Esophagus squamous epithelium (tissue), 5 donors: ENCODE measurements around the gene BRD7. TPM values are rescaled to one million over a fixed set of nuclear protein-coding genes. Genes with fewer than 3 reads are reported as not detected.

Experiments used
- DNase-seq: peaks from one replicate; lab custom pipeline; 2025; lab: John Stamatoyannopoulos, UW
- H3K27ac ChIP-seq, 4 donors: fragments of 200-600 bp; sonication (generic); one replicate each; pipeline ENCODE4 v1.5.1; 2016 to 2019; ENCODE audit warnings: mild to moderate bottlenecking in 1 of 4
- H3K27me3 ChIP-seq, 4 donors: fragments of 200-600 bp; sonication (generic); 1 replicate in 3 of 4; 2 replicates in 1 of 4; pipeline versions ENCODE4 v1.5.1 to v1.6.0; 2017 to 2021; ENCODE audit warnings: antibody characterized with exemption in 1 of 4
- H3K36me3 ChIP-seq, 3 donors: fragments of 200-600 bp; sonication (generic); one replicate each; pipeline ENCODE4 v1.5.1; 2016 to 2019
- H3K4me1 ChIP-seq, 3 donors: fragments of 200-600 bp; sonication (generic); one replicate each; pipeline ENCODE4 v1.5.1; 2017 to 2019
- H3K4me3 ChIP-seq, 4 donors: fragments of 200-600 bp; sonication (generic); 1 replicate in 3 of 4; 2 replicates in 1 of 4; pipeline ENCODE4 v1.5.1; 2016 to 2019; ENCODE audit warnings: mild to moderate bottlenecking in 2 of 4, moderate library complexity in 1 of 4
- H3K9me3 ChIP-seq, 3 donors: fragments of 200-600 bp; sonication (generic); one replicate each; pipeline ENCODE4 v1.5.1; 2016 to 2019
- CTCF ChIP-seq, 6 experiments: fragments of 450-650 bp in 4 of 6; fragments of 200-600 bp in 2 of 6; sonication (generic) in 2 of 6; IDR thresholded peaks; one replicate each; pipeline ENCODE4 v1.5.1; 2016 to 2019; ENCODE audit warnings: antibody characterized with exemption in 6 of 6, mild to moderate bottlenecking in 4 of 6, moderate library complexity in 4 of 6
- POLR2A ChIP-seq, 4 donors: fragments of 450-650 bp; IDR thresholded peaks; one replicate each; pipeline ENCODE4 v1.6.1; 2017; ENCODE audit warnings: antibody characterized with exemption in 4 of 4, mild to moderate bottlenecking in 4 of 4, moderate library complexity in 3 of 4
- WGBS, 2 donors: methylation state at CpG; one replicate each; pipeline ENCODE4 v1.1.5; 2018; 5-methylcytosine and 5-hydroxymethylcytosine counted together
- intact Hi-C: fragments of 100-400 bp; cut with DNase I; formaldehyde crosslinking; loops from one replicate; pipeline ENCODE4 v1.15.0; 2022
- total RNA-seq, 4 donors: library from RNA; depleted of rRNA; stranded (reverse); fragments of >200 nt; gene quantifications; one replicate each; pipeline ENCODE4 v1.1.0, GENCODE V29; 2016
- donor health status: DM: yes; HTN: yes; CAD: no.

The BRD7 gene
- total RNA-seq, 4 donors from 2014 or later: 42.0 to 81.9 (median 51.4) TPM

GRCh38 chr16:50271148-50272041 is 97.4 kb downstream of the BRD7 start:
- Histone ChIP-seq H3K27me3 (no peaks in the 10 kb centered on the region), H3K4me1 (peaks cover 2 to 69% (median 10%) of the 10 kb centered on the region in 3 donors)
- intact Hi-C loops: no loop called here

GRCh38 chr16:50270510-50271147 is 98.2 kb downstream of the BRD7 start:
- intact Hi-C loops: no loop called here
- H3K27ac ChIP-seq: no peak overlapping the region
- H3K4me1 ChIP-seq: peaks cover 10 to 73% (median 18%) of the 10 kb centered on the region in 3 donors
- no peak overlapping the region for H3K4me3 ChIP-seq
- no peaks in the 10 kb centered on the region for H3K9me3 ChIP-seq
- peaks cover 0 to 25% (median 0%) of the 10 kb centered on the region in 3 donors for H3K36me3 ChIP-seq
- TF ChIP-seq POLR2A (IDR thresholded peaks at IDR 0.05) (no peak), CTCF (IDR thresholded peaks at IDR 0.05) (no peak)
- 85% methylated on average over 6 of the region's 13 CpGs; no CpG with 5 or more reads in 1 of the 2 donors for WGBS, 2 donors
- H3K27me3 ChIP-seq: no peaks in the 10 kb centered on the region
- no peak for DNase-seq

More at GRCh38 chr16:50271148-50272041, 97.4 kb downstream of the BRD7 start:
- Histone ChIP-seq H3K4me3 (no peak overlapping the region), H3K9me3 (no peaks in the 10 kb centered on the region), H3K36me3 (peaks cover 0 to 25% (median 0%) of the 10 kb centered on the region in 3 donors), H3K27ac (no peak overlapping the region)
- 81 to 83% methylated on average over 5 to 7 of the region's 15 CpGs for WGBS, 2 donors
- DNase-seq: no peak
- no peak for TF ChIP-seq POLR2A (IDR thresholded peaks at IDR 0.05)
- TF ChIP-seq CTCF (IDR thresholded peaks at IDR 0.05): no peak

GRCh38 chr16:50269769-50270509 is 98.8 kb downstream of the BRD7 start:
- Histone ChIP-seq H3K27me3 (no peaks in the 10 kb centered on the region), H3K4me3 (no peak overlapping the region), H3K27ac (no peak overlapping the region), H3K4me1 (peaks cover 10 to 73% (median 20%) of the 10 kb centered on the region in 3 donors), H3K36me3 (peaks cover 0 to 25% (median 0%) of the 10 kb centered on the region in 3 donors), H3K9me3 (no peaks in the 10 kb centered on the region)
- DNase-seq: no peak
- intact Hi-C loops: no loop called here
- TF ChIP-seq CTCF (IDR thresholded peaks at IDR 0.05): no peak
- TF ChIP-seq POLR2A (IDR thresholded peaks at IDR 0.05): no peak
- 83 to 93% methylated on average over 8 to 11 of the region's 12 CpGs for WGBS, 2 donors

GRCh38 chr16:50269061-50269705 is 99.6 kb downstream of the BRD7 start:
- Histone ChIP-seq H3K36me3 (peaks cover 0 to 25% (median 0%) of the 10 kb centered on the region in 3 donors), H3K9me3 (no peaks in the 10 kb centered on the region), H3K27me3 (no peaks in the 10 kb centered on the region), H3K27ac (no peak overlapping the region), H3K4me3 (no peak overlapping the region), H3K4me1 (peaks cover 10 to 67% (median 20%) of the 10 kb centered on the region in 3 donors)
- intact Hi-C loops: no loop called here
- 83 to 94% methylated on average over 5 of the region's 13 CpGs for whole genome bisulfite sequencing, 2 donors
- TF ChIP-seq POLR2A (IDR thresholded peaks at IDR 0.05) (no peak), CTCF (IDR thresholded peaks at IDR 0.05) (no peak)
- no peak for DNase-seq
